Medulla oblongata (tissue), 1 donor: Measurements from ENCODE around the gene ANKRD44.
"Not testable (repeated sequence)": the region's sequence is repeated elsewhere in the genome, so short reads cannot be mapped to it uniquely, and the experiment has no call there.

Experiments used
- DNase-seq: peaks from one replicate; pipeline ENCODE4 v3.0.0-alpha.2; 2015; ENCODE audit errors: extremely low spot score

Gene ANKRD44

GRCh38 chr2:197076652-197077051 lies 233.9 kb downstream of the ANKRD44 start:
- no peak for DNase-seq

GRCh38 chr2:197075754-197076337 lies 234.7 kb downstream of the ANKRD44 start:
- DNase-seq: no peak

- DNase-seq: no peak
These were observed 235.3 kb downstream of the ANKRD44 start for GRCh38 chr2:197075281-197075680.

- DNase-seq: peak; percentile 97
These were observed 236.7 kb downstream of the ANKRD44 start for GRCh38 chr2:197073701-197074433.

- no peak for DNase-seq
These were observed 237.3 kb downstream of the ANKRD44 start for GRCh38 chr2:197073270-197073669.

- no peak for DNase-seq
These were observed 238.0 kb downstream of the ANKRD44 start for GRCh38 chr2:197072533-197072932.

- DNase-seq: no peak
These were observed 238.7 kb downstream of the ANKRD44 start for GRCh38 chr2:197071790-197072436.

GRCh38 chr2:197071213-197071612 lies 239.4 kb downstream of the ANKRD44 start:
- DNase-seq: no peak

GRCh38 chr2:197069958-197070357 lies 240.6 kb downstream of the ANKRD44 start:
- DNase-seq: no peak

GRCh38 chr2:197062574-197062973 lies 248.0 kb downstream of the ANKRD44 start:
- not testable (repeated sequence) for DNase-seq

GRCh38 chr2:197059477-197059876 lies 251.1 kb downstream of the ANKRD44 start:
- DNase-seq: no peak

- no peak for DNase-seq
These were observed 251.7 kb downstream of the ANKRD44 start for GRCh38 chr2:197058777-197059300.

GRCh38 chr2:197057959-197058358 lies 252.6 kb downstream of the ANKRD44 start:
- DNase-seq: no peak

- no peak for DNase-seq
These were observed 255.5 kb downstream of the ANKRD44 start for GRCh38 chr2:197055045-197055444.

GRCh38 chr2:197054437-197054836 lies 256.1 kb downstream of the ANKRD44 start:
- DNase-seq: no peak

- no peak for DNase-seq
These were observed 258.2 kb downstream of the ANKRD44 start for GRCh38 chr2:197052356-197052755.

GRCh38 chr2:197045115-197045514 lies 265.5 kb downstream of the ANKRD44 start:
- no peak for DNase-seq

- no peak for DNase-seq
These were observed 267.8 kb downstream of the ANKRD44 start for GRCh38 chr2:197042739-197043196.

GRCh38 chr2:197037863-197038398 lies 272.6 kb downstream of the ANKRD44 start:
- DNase-seq: no peak

GRCh38 chr2:197035002-197035401 lies 275.6 kb downstream of the ANKRD44 start:
- DNase-seq: no peak

- DNase-seq: no peak
These were observed 276.3 kb downstream of the ANKRD44 start for GRCh38 chr2:197034292-197034691.

- no peak for DNase-seq
These were observed 277.4 kb downstream of the ANKRD44 start for GRCh38 chr2:197033222-197033621.
